Thoracic aorta endothelial cell (primary cell): ENCODE data around the gene EBP. TPM values are rescaled to one million over a fixed set of nuclear protein-coding genes. Genes with fewer than 3 reads are reported as not detected.

Source experiments
- total RNA-seq: library from RNA; depleted of rRNA; stranded (reverse); fragments of >200 nt; gene quantifications from 2 replicates; pipeline ENCODE4 v1.2.3, GENCODE V29; 2012

EBP gene
- total RNA-seq, result 89.1 and 143 TPM in 2 replicates

DNA sequence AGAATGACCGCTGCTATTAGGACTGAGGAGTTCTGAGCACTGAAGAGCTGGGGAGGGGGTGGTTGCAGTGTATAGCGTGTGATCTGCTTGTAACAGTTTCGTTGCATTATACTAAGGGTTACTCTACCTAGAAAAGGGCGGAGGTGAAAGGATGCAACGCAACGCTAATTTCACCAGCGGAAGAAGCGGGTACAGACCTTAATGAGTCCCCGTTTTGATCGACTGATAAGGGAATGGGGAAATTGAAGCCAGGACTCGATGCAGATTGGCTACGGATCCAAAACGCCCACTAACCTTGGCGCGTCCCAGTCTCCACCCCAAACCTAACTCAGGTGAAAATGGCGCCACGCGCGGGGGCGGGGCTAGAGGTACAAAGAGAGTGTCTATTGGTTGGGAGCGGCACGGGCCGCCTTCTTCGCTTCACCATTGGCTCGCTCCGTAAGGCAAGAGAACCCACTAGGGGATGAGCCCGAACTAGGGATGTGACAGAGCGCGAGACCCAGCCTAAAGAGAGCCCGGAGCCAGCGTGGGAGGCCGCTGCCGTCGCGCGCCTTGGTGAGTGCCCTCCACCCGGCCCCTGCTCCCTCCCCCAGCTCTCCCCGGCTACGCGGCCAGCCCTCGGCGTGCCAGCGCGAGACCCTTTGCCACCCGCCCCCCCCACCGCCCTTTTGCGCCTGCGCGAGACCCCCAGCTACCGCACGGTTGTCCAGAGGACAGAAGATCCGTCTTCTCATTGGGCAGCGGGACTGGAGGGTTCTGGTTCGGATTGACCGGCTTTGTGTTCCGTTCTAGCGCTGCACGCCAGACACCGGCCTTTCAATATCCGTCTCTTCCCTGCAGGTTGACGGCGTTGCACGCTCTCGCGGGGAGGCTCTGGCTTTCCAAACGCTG, at the start of gene EBP:
EBP (plus strand) TSS at position 456 of the 891 bp plus-strand sequence. CDS start 1,964 bp downstream, outside the sequence.

DNA sequence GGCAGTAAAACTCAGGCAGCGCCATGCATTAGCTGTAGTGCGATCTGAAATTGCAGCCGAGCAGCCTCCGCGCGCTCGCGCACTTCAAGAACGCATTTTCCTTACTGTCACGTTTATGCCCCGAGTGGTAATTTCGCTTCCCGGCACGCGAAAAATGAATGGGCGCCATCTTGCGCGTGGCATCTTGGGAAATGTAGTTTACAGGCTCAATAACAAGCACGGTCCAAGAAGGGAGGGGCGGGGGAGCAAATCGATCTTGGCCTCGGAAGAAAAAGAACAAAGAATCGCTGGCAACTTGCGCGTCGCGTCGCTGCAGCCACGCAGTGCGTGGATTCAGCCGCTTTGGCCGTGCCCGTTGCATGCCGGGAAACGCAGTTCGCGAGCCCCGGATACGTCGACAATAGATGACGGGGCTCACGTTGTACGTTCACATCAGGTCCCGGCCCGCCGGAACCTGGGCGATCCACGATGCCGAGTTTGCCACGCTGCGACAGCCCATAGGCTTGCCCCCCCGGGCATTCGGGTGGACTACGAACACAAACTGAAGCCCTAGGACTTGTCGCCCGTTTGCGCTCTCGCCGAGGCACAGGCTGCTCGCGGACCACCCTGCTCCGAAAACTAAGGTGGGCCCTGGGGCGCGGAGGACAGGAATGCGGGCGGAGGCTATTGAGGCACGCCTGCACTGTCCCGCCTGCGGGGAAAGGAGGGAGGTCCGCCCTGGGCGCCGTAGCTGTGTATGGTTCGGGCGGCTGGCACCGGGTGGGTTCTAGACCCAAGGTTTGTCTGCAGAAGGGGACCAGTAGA, 45.6 kb upstream of the EBP start, which contains the start of gene FTSJ1:
FTSJ1 (plus strand) TSS at position 426 of the 804 bp plus-strand sequence. CDS start 1,849 bp downstream, outside the sequence.

DNA sequence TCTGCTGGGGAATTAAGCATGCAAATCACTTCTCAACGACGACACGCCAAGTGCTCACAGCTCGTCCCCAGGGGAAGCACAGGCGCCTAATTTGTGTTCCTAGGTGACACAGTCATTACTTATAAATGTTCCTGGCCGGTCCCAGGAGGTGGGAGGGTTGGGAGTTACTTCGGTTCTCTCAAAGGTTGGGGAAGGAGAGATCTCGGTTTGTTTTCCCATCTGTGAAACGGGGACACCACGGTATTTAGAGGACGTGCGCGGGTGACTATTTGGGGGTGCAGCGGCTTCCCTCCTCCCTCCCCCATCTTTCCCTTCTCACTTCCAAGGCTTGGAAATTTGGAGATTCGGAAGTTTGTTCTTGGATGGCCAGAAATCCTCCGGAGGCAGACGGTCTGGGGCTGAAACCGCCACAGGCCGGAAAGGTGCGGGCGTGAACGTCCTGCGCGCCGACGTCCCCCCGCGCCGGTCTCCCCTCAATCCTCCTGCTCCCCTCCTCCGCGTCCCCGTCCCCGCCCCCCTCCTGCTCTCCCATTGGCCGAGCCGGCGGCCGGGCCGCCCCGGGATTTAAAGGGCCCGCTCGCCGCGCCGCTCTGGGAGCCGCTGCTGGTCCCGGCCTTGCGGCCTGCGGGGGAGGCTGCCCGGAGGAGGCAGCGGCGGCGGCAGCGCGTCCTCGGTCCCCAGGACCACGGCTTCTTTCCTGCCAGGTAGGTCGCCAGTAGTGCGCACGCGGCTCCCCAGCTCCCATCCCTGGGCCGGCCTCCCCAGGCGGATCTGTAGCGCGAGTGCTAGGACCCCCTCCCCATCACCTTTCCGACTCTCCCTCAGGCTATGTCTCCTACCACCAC, 13.0 kb upstream of the EBP start, which contains the start of gene PORCN:
PORCN (plus strand) TSS at position 593 of the 845 bp plus-strand sequence. CDS start 829 bp downstream, outside the sequence.

DNA sequence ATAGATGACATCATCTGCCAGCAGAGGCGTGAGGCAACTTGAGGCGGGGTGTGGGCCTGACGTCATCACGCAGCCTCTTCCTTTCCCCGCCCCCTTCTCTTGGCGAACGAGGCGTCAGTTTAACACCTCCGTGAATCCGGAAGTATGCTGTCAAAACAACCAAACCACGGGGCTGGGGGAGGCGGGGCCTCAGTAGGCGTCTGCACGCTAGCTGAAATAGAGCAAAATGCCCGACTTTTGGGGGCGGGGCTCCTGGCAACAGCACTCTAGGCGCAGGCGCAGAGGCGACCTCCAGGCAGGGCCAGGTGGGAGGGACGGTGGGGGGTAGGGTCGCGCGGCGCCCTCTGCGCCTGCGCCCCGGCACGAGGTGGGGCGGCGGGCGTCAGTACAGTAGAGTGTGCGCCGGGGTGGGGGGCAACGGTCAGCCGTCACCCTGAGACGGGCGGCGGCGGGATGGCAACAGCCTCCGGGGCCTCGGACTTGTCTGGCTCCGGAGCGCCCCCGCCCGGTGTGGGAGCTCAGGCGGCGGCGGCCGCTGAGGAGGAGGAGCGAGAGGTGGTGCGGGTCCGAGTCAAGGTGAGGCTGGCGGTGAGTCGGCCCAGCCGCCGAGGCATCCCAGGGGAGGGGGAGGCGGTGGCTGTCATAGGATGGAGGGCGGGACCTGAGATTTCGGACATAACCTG, 17.9 kb downstream of the EBP start, which contains the start of gene TBC1D25:
TBC1D25 (plus strand) TSS at position 370 of the 683 bp plus-strand sequence; CDS start at position 454, 84 bp downstream.

DNA sequence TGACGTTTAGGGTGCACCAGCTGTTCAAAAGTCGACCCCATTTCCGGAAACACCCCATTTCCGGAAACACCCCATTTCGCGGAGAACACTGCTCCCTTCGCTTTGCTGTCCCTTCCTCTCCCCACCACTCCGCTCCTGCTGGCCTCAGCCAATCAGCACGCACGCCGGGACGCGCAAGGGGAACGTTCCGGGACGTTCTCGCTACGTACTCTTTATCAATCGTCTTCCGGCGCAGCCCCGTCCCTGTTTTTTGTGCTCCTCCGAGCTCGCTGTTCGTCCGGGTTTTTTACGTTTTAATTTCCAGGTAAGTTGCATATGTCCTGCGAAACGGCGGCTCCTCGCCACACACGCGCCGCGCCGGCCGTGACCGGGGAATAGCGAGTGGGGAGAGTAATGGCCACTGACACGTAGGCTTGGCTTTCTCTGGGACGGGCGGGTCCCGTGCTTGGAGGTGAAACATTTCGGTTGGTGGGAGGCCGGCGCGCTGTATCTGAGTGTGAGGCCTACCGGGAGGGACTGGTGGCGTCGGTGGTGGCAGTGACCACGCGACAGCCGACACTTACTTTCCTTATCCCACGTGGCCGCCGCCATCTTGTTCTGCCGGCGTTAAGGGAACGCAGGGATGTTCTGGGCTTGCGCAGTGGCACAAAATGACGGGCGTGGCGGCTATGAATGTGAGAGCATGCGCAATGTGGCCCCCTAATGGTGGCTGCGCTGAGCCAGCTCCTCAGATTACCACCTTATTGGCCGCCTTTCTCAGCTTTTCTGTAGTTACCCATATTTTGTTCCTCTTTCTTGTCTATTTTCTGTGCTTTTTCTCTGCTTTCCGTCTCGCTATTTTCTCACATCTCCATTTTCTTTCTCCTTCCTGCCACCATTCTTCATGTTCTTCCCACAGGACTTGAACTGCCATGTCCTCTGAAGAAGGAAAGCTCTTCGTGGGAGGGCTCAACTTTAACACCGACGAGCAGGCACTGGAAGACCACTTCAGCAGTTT, 53.0 kb downstream of the EBP start, which contains the start of gene RBM3:
RBM3 (plus strand) TSS at position 215 of the 997 bp plus-strand sequence; CDS start at position 912, 697 bp downstream.

Other genes starting within 250 kb of the EBP start
- gene SSX3, start 165.1 kb upstream of the EBP start, total RNA-seq, result not detected in 2 replicates
- not detected in 2 replicates for gene SSX4, start 138.3 kb upstream of the EBP start, total RNA-seq
- gene SSX4B, start 109.8 kb upstream of the EBP start, total RNA-seq, result not detected in 2 replicates
- 31.8 and 76.5 TPM in 2 replicates for gene SLC38A5, start 51.5 kb upstream of the EBP start, total RNA-seq
- gene FTSJ1, start 45.6 kb upstream of the EBP start, total RNA-seq, result 56.7 and 67.2 TPM in 2 replicates
- 6.1 and 8.5 TPM in 2 replicates for gene PORCN, start 12.8 kb upstream of the EBP start, total RNA-seq
- gene TBC1D25, start 17.9 kb downstream of the EBP start, total RNA-seq, result 7.2 and 7.8 TPM in 2 replicates
- 339 and 433 TPM in 2 replicates for gene RBM3, start 52.7 kb downstream of the EBP start, total RNA-seq
- 65.3 and 85.5 TPM in 2 replicates for gene WDR13, start 75.7 kb downstream of the EBP start, total RNA-seq
- gene WAS, start 162.0 kb downstream of the EBP start, total RNA-seq, result 0.07 TPM in 1 of 2 replicates, not detected in the other
- gene SUV39H1, start 174.9 kb downstream of the EBP start, total RNA-seq, result 11.0 and 15.8 TPM in 2 replicates
- gene GLOD5, start 239.9 kb downstream of the EBP start, total RNA-seq, result not detected in 2 replicates